GM04503 (cell line): ENCODE results near the gene LBX1.

Experiments
- DNase-seq: peaks from one replicate; pipeline ENCODE4 v3.0.0-alpha.2; 2012; ENCODE audit warnings: low read depth

Gene LBX1, protein sequence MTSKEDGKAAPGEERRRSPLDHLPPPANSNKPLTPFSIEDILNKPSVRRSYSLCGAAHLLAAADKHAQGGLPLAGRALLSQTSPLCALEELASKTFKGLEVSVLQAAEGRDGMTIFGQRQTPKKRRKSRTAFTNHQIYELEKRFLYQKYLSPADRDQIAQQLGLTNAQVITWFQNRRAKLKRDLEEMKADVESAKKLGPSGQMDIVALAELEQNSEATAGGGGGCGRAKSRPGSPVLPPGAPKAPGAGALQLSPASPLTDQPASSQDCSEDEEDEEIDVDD

DNA sequence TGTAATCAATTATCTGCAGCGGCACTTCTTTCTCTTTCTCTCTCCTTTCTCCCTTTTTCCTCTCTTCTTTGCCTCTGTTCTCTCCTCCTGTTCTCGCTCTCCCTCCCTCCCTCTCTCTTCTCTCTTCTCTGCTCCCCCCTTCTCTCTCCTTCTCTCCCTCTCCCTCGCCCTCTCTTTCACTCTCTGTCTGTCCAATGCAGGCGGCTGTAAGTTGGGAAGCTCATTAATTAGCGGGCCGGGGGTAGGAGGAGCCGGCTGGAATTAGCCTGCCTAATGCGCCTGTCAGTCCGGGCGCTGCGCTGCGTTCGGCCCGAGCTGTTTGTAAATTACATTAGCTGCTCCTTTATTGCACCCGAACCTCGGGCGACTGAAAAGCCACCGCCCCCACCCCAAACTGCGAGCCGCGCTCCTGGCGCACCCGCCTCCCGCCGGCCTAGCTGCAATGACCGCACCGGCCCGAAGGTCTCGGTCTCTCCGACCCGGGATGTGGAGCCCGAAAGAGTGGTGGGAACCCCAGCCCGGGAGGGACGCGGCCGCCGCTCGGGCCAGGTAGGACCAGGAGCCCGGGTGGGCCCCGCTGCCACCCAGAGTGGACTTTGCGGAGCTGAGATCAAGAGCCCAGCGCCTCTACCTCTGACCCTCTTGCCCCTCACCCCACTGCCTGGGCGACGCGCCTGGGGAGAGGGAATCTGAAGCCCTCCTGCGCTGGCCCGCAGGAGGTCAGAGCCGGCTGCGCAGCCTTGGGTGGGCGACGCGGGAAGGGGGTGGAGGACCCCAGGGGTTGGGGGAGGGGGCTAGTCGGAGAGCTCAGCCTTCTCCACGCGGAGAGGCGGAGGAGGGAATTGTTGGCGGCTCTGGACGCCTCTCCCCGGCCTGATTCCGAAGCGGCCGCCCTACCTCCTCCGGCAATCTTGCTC lies at the start of gene LBX1:
Gene LBX1, minus strand, starts transcription at position 198 of the 917 bp plus-strand sequence. CDS start 648 bp downstream, outside the sequence.
- DNase-seq = no peak

DNA sequence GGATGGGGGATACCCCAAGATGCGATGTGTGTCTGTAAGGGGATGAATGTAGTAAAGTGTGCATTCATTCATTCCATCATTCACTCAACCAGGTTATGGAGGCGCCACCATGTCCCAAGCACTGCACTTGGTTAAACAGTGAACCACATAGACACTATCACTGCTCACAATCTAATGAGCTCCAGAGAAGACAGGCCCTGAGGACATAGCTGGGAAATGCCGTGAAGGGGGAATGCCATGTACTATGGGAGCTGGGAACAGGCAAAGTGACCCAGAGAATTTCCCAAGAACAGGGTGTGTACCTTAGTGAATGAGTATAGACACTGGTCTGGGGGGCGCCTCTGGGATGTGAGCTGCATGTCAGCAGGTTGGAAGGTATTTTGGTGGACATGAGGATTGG lies 44.5 kb upstream of the LBX1 start:
- no peak for DNase-seq

GRCh38 chr10:101273330-101273729 lies 44.1 kb upstream of the LBX1 start:
- DNase-seq = no peak

DNA sequence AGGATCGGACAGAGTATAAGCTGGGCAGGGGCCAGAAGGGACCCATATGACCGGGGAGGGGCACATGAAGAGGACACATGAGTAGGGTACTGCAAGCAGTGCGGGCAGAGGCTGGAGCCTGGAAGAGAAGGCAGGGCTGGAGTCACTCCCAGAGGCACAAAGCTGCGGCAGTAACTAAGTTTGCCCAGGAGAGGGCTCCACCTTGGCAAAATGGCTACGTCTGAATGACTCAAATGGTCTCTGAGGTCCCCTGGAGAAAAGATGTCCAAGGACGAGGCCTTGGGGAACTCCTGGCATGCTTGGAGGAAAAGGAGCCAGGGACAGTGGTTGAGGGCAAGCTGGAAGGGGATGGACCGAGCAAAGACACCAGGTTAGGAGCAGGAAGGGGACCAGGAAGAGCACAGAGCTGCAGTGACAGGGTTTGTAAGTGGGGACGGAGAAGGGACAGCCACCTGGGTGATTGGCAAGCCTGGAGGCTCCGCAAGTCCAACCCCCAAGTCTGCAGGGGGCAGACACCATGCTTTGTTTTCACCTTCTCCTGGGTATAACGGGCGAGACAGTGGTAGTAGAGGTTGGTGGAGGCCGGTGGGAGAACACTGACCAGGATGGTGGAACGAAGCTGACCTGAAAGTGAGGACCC lies 43.1 kb upstream of the LBX1 start:
- DNase-seq = peak; percentile 21

DNA sequence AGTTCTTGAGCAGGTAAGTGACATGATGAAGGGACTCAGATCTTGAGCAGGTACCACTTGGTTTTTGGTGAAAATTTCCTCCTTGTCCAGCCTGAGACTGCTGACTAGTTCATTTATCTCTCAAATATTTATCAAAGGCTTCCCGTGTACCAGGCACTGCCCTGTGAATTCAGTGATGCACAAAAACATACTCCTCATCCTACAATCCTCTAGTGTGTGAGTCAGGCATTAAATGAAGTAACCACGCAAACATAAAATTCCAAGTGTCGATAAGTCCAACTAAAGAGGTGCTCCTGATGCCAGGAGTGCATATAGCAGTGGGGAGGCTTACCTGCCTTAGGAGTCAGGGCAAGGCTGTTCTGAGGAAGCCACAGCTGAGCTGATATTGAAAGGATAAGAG lies 41.5 kb upstream of the LBX1 start:
- no peak for DNase-seq

- DNase-seq = no peak
Measured at GRCh38 chr10:101267776-101268175, 38.5 kb upstream of the LBX1 start.

DNA sequence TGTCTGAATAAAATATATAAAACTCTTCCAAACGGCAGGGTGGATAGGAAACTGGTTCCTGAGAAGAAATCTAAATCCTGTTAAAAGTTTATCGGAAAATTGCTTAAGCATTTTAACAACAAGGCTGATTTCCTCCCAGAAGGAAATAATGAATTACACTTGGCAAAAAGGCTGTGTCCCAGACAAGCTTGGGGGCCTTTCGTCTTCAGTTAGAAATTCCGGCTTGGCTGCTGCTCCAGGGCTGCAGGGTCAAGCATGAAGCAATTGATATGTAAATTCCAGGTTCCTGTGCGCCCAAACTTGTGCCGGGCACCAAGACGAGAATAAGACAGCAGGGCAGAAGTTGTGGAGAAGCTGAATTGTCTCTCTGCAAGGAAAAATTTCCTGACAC lies 38.0 kb upstream of the LBX1 start:
- no peak for DNase-seq

GRCh38 chr10:101266381-101267289 lies 37.4 kb upstream of the LBX1 start:
- DNase-seq = no peak

DNA sequence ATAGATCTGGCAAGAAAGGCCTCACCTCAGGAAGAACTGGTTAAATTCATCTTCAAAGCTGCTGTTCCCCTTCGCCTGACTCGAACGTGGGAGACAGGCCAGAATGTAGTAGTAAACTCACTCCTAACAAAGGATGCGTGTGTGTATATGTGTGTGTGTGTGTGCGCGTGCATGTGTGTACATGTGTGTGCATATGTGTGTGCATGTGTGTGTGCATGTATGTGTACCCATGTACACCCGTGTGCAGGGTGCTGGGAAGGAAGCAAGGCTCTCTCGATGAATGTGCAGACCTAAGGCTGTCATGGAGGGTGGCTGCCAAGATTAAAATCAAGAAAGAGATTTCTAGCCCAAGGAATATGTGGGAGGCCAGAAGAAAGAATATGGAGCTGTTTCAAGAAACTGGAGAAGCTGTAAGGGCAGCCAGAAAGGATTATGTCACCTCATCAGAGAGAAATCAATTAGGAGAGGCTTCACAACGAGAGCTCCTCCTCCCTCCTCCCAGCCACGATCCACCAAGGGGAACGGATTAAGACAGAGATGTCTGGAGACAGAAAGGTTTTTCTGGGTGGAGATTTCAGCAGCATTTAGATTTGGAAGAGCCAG lies 34.0 kb upstream of the LBX1 start:
- DNase-seq = no peak

- DNase-seq = no peak
Measured at GRCh38 chr10:101262147-101262546, 32.9 kb upstream of the LBX1 start.

DNA sequence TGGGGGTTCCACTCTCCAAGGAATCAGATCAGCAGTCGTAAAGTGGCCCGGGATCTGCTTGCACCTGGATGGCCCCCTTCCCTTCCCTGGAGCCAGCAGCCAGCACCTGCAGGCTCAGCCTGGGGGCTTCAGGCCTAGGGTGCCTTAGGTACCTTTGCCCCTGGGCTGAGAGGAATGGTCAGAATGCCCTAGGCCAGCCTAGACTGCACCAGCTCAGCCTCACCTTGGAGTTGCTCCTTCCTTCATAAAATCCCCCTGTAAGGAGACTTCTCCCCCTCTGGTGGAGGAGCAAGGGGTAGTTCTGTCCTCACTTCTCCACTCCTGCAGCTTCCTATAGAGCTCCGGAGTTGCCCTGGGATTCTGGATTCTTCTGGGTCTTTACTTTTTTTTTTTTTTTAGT lies 32.4 kb upstream of the LBX1 start:
- no peak for DNase-seq

- no peak for DNase-seq
Measured at GRCh38 chr10:101260764-101261481, 31.7 kb upstream of the LBX1 start.

- no peak for DNase-seq
Measured at GRCh38 chr10:101258179-101258885, 29.1 kb upstream of the LBX1 start.

GRCh38 chr10:101257491-101257890 lies 28.2 kb upstream of the LBX1 start:
- no peak for DNase-seq

- DNase-seq = no peak
Measured at GRCh38 chr10:101257084-101257483, 27.8 kb upstream of the LBX1 start.

DNA sequence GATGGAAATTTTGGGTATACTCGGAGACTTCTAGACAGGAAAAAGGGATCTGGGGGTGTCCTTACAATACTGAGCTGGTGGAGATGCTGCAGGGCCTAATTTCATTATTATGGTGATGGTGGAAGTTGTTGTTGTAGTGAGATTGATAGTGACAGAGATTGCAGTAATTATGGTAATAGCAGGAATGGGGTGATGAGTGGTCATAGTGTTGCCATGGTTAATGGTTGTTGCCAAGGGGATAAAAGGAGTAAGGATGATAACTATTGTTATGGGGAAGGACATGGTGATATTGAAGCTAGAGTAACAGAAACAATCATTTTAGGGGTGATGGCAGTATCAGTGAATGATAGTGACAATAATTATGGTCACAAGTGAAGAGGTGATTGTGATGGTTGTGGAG lies 27.1 kb upstream of the LBX1 start:
- DNase-seq = no peak

GRCh38 chr10:101250136-101250535 lies 20.9 kb upstream of the LBX1 start:
- no peak for DNase-seq

DNA sequence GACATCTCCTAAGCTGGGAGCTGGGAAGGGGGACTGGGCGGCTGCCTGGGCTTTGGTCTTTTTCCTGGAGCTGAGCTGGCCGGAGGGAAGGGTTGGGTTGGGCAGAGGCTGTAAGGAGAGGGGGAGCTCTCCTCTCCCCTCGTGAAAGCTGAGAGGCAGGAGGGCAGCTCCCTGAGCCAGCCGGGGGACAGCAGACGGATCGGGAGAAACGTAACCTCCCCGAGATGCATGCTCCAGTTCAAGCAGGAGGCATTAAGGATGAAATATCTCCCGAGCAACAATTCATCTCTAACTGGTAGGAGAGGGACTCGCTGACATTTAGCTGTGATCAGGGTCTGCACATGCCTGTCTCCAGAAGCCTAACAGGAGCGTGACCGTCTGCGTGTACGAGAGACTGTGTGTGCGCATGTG lies 19.9 kb upstream of the LBX1 start:
- DNase-seq = no peak

- DNase-seq = no peak
Measured at GRCh38 chr10:101246639-101247038, 17.4 kb upstream of the LBX1 start.
